K562 (cell line): ENCODE data around the gene MACROD2. TPM values are rescaled to one million over a fixed set of nuclear protein-coding genes. Genes with fewer than 3 reads are reported as not detected.

Experiments used
- ATAC-seq: fragments of 200-7000 bp; cut with Tn5 transposase; 3 replicates; pipeline ENCODE4 v1.9.1; 2020; ENCODE audit warnings: moderate library complexity
- BruUV-seq: library from RNA; stranded (reverse); fragments of 400-500 nt; replicated peaks from 2 replicates; lab custom pipeline; 2021; lab: Mats Ljungman, UMichigan
- CTCF ChIA-PET: fragments of 300-600 bp; formaldehyde crosslinking; extraction: SDS; loops from one replicate; lab custom pipeline; 2021; ENCODE audit warnings: low intra/inter-chr PET ratio; lab: Yijun Ruan, JAX
- POLR2A ChIA-PET: fragments of 300-600, 350-650 bp; sonication (Branson Sonifier 250); formaldehyde crosslinking; extraction: SDS; loops from one replicate; lab custom pipeline; 2021; ENCODE audit warnings: antibody characterized with exemption, inconsistent platforms; lab: Yijun Ruan, JAX
- DNase-seq, 4 experiments: peaks; one replicate each; pipeline versions ENCODE4 v3.0.0 to v3.0.0-alpha.2; 2011 to 2018; ENCODE audit warnings: low spot score in 3 of 4, mixed read lengths in 3 of 4; ENCODE audit errors: extremely low read depth in 1 of 4
- FAIRE-seq: peaks from 2 replicates; lab custom pipeline; 2011; peaks lifted over from hg19 to GRCh38; lab: Jason Lieb, UNC
- H2AFZ ChIP-seq: 2 replicates; pipeline ENCODE4 v1.6.0; 2011; ENCODE audit warnings: low read depth, low read length, control low read depth, inconsistent platforms
- H3K27ac ChIP-seq: fragments of 200-600 bp; 3 replicates; pipeline ENCODE4 v1.8.0; 2011; ENCODE audit warnings: low read depth, mild to moderate bottlenecking, control low read depth, inconsistent platforms, low read length, moderate library complexity, mixed read lengths; ENCODE audit errors: extremely low read depth
- H3K27me3 ChIP-seq, 2 experiments: fragments of 300-600 bp in 1 of 2; 2 replicates in 1 of 2; 3 replicates in 1 of 2; pipeline versions ENCODE4 v1.6.0 to v1.8.0; 2011; ENCODE audit warnings: inconsistent platforms in 2 of 2, low read length in 2 of 2, mild to moderate bottlenecking in 1 of 2, mixed read lengths in 1 of 2, moderate library complexity in 1 of 2; ENCODE audit not compliant: control insufficient read depth in 2 of 2, insufficient read depth in 2 of 2
- H3K36me3 ChIP-seq: fragments of 300-600 bp; 3 replicates; pipeline ENCODE4 v1.8.0; 2011; ENCODE audit warnings: mild to moderate bottlenecking, low read length, inconsistent platforms; ENCODE audit not compliant: control insufficient read depth, insufficient read depth
- H3K4me1 ChIP-seq, 2 experiments: fragments of 200-600 bp in 1 of 2; replicated peaks in 1 of 2; 2 replicates in 1 of 2; 3 replicates in 1 of 2; pipeline versions ENCODE4 v1.5.1 to v1.8.0; 2011; ENCODE audit warnings: inconsistent platforms in 2 of 2, low read length in 2 of 2, mild to moderate bottlenecking in 1 of 2, mixed read lengths in 1 of 2, moderate library complexity in 1 of 2; ENCODE audit not compliant: control insufficient read depth in 2 of 2, insufficient read depth in 2 of 2
- H3K4me2 ChIP-seq: 2 replicates; pipeline ENCODE4 v1.6.1; 2011; ENCODE audit warnings: low read length, control low read depth, inconsistent platforms, mixed read lengths; ENCODE audit not compliant: insufficient read depth
- H3K4me3 ChIP-seq: fragments of 200-600 bp; sonication (generic), shearing (Covaris generic); 2 replicates; pipeline ENCODE4 v1.5.1; 2016; ENCODE audit warnings: control low read depth, inconsistent platforms
- H3K79me2 ChIP-seq: fragments of 200-600 bp; 3 replicates; pipeline ENCODE4 v1.8.0; 2011; ENCODE audit warnings: low read length, inconsistent platforms; ENCODE audit not compliant: control insufficient read depth, insufficient read depth
- H3K9ac ChIP-seq, 2 experiments: 2 replicates each; pipeline versions ENCODE4 v1.6.0 to v1.6.1; 2011; ENCODE audit warnings: low read depth in 2 of 2, low read length in 2 of 2, control low read depth in 1 of 2, inconsistent platforms in 1 of 2, mild to moderate bottlenecking in 1 of 2, mixed read lengths in 1 of 2; ENCODE audit not compliant: insufficient read depth in 1 of 2
- H3K9me1 ChIP-seq: one replicate; pipeline ENCODE4 v1.6.0; 2011; ENCODE audit warnings: inconsistent platforms, mild to moderate bottlenecking, low read length, moderate library complexity; ENCODE audit not compliant: control insufficient read depth, insufficient read depth
- H3K9me3 ChIP-seq: replicated peaks from 2 replicates; pipeline ENCODE4 v1.5.1; 2011; ENCODE audit warnings: low read depth, low read length, inconsistent platforms; ENCODE audit not compliant: control insufficient read depth, insufficient read depth
- H4K20me1 ChIP-seq: replicated peaks from 2 replicates; pipeline ENCODE4 v1.6.1; 2011; ENCODE audit warnings: low read length, inconsistent platforms, mixed read lengths; ENCODE audit not compliant: control insufficient read depth, insufficient read depth
- SAFB ChIP-seq: fragments of 200-400 bp; formaldehyde crosslinking; IDR thresholded peaks from 2 replicates; pipeline ENCODE4 v1.6.1; 2017; ENCODE audit warnings: low read depth, low read length, borderline replicate concordance
- SRSF1 ChIP-seq: fragments of 200-400 bp; formaldehyde crosslinking; IDR thresholded peaks from 2 replicates; pipeline ENCODE4 v1.6.1; 2017; ENCODE audit warnings: mild to moderate bottlenecking, low read depth, low read length, moderate library complexity
- TCFL5 ChIP-seq: fragments of 250-450 bp; sonication (Bioruptor Pico); conservative IDR thresholded peaks from 2 replicates; pipeline ENCODE4 v1.6.1; 2021; ENCODE audit warnings: mild to moderate bottlenecking, moderate library complexity, matching md5 sums
- ZNF766 ChIP-seq: fragments of 200-800 bp; sonication (Bioruptor generic); conservative IDR thresholded peaks from 2 replicates; pipeline ENCODE4 v1.6.1; 2016; ENCODE audit warnings: missing genetic modification characterization, missing compliant biosample characterization
- WGBS: fragments of 100-300 bp; shearing (Covaris generic); methylation state at CpG from one replicate; pipeline ENCODE4 v1.1.6; 2016; ENCODE audit warnings: low coverage, mixed read lengths; ENCODE audit not compliant: insufficient coverage; ENCODE audit errors: missing lambda C conversion rate; 5-methylcytosine and 5-hydroxymethylcytosine counted together
- in situ Hi-C: fragments of 300-500 bp; cut with MboI; formaldehyde crosslinking; loops from 4 replicates; pipeline ENCODE4 v1.15.0; 2018; ENCODE audit warnings: inconsistent platforms, mixed read lengths
- intact Hi-C: fragments of 100-400 bp; cut with micrococcal nuclease; formaldehyde crosslinking; loops from 2 replicates; pipeline ENCODE4 v1.14.2; 2022
- polyA plus RNA-seq, 8 experiments: library from polyadenylated mRNA; depleted of rRNA in 4 of 8; stranded (reverse) in 5 of 8; unstranded in 3 of 8; fragments of >200 nt; fragmentation: Nextera tagmentation in 2 of 8; fragmentation: Illumina TruSeq in 1 of 8; extraction: Ambion mirVana in 2 of 8; extraction: Trizol in 1 of 8; gene quantifications; 2 replicates each; pipeline versions ENCODE4 v1.2.1 to v1.2.3, GENCODE V29; 2011 to 2014; ENCODE audit warnings: inconsistent platforms in 1 of 8, missing spikeins in 1 of 8
- total RNA-seq, 7 experiments: library from RNA; depleted of rRNA in 6 of 7; stranded (reverse); fragments of >200 nt in 6 of 7; fragmentation: Illumina TruSeq in 2 of 7; extraction: Trizol in 2 of 7; gene quantifications; 2 replicates each; pipeline versions ENCODE4 v1.2.1 to v1.2.3, GENCODE V29; 2011 to 2021; ENCODE audit warnings: low replicate concordance in 1 of 7
- TF ChIP-seq, protein P1 (sequence below): fragments of 250-450 bp; sonication (Bioruptor Pico); IDR thresholded peaks from 2 replicates; pipeline ENCODE4 v1.5.0; 2021
- TF ChIP-seq, protein P2 (sequence below): sonication (generic); formaldehyde crosslinking; IDR thresholded peaks from 2 replicates; pipeline ENCODE4 v1.8.0; 2022; ENCODE audit warnings: missing genetic modification reagents, mild to moderate bottlenecking, borderline replicate concordance

Gene MACROD2
- total and polyA plus RNA-seq, 9 of the 15 experiments (the other 6 are each of a cell fraction or from before 2014, with no cell fraction given): not detected

DNA sequence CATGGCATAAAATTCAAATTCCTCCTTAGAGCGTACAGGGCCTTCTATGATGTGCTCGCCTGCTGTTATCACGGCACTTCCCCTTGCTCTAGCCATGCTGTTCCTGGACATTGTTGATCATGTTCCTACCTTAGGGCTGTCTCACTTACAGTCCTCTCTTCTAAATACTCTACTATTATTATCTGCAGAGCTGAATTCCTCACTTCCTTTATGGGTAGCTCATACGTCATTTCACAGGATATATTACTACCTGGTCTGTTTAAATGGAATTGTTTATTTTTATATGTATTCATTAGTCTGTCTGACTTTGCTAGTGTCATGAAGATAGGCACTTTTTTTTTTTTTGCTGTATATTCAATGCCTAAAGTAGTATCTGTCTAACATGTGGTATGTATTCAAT, 436.8 kb downstream of the MACROD2 start:
- ATAC-seq: no peak
- in situ Hi-C loops: no loop called here
- BruUV-seq: no TSS peak
- intact Hi-C loops: no loop called here
- 4% methylated on average over 4 of the region's 4 CpGs for WGBS
- no peaks in the 10 kb centered on the region for H3K9me3 ChIP-seq
- ChIA-PET POLR2A (no interaction called here), CTCF (no interaction called here)
- H3K27me3 ChIP-seq: no peaks in the 10 kb centered on the region
- H3K4me1 ChIP-seq: no peaks in the 10 kb centered on the region
- no peak overlapping the region for H3K9ac ChIP-seq
- H3K27ac ChIP-seq: no peak overlapping the region
- no peak overlapping the region for H3K4me3 ChIP-seq
- no peak for FAIRE-seq
- H3K36me3 ChIP-seq: no peaks in the 10 kb centered on the region
- H4K20me1 ChIP-seq: no peaks in the 10 kb centered on the region
- no peak for DNase-seq
- no peak overlapping the region for H3K4me2 ChIP-seq
- H3K79me2 ChIP-seq: no peaks in the 10 kb centered on the region
- H3K9me1 ChIP-seq: no peaks in the 10 kb centered on the region
- TF ChIP-seq SAFB (no peak), TCFL5 (no peak), ZNF766 (CRISPR knock-in tag) (no peak), SRSF1 (no peak)
- TF ChIP-seq, protein P1, sequence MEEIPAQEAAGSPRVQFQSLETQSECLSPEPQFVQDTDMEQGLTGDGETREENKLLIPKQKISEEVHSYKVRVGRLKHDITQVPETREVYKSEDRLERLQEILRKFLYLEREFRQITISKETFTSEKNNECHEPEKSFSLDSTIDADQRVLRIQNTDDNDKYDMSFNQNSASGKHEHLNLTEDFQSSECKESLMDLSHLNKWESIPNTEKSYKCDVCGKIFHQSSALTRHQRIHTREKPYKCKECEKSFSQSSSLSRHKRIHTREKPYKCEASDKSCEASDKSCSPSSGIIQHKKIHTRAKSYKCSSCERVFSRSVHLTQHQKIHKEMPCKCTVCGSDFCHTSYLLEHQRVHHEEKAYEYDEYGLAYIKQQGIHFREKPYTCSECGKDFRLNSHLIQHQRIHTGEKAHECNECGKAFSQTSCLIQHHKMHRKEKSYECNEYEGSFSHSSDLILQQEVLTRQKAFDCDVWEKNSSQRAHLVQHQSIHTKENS (CRISPR knock-in tag): no peak
- TF ChIP-seq, protein P2, sequence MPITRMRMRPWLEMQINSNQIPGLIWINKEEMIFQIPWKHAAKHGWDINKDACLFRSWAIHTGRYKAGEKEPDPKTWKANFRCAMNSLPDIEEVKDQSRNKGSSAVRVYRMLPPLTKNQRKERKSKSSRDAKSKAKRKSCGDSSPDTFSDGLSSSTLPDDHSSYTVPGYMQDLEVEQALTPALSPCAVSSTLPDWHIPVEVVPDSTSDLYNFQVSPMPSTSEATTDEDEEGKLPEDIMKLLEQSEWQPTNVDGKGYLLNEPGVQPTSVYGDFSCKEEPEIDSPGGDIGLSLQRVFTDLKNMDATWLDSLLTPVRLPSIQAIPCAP (CRISPR knock-in tag): no peak
- H2AFZ ChIP-seq: no peak overlapping the region
